PC-9 (cell line): ENCODE results near the gene FCRLB.
"Not testable (repeated sequence)": the region's sequence is repeated elsewhere in the genome, so short reads cannot be mapped to it uniquely, and the experiment has no call there.

Experiments used
- CTCF ChIP-seq: fragments of 200-600 bp; sonication (generic); conservative IDR thresholded peaks from 2 replicates; pipeline ENCODE4 v1.6.1; 2017; ENCODE audit warnings: mixed run types, antibody characterized with exemption, mild to moderate bottlenecking, moderate library complexity
- EZH2 ChIP-seq: fragments of 200-600 bp; sonication (generic); IDR thresholded peaks from 2 replicates; pipeline ENCODE4 v1.8.0; 2017; ENCODE audit warnings: antibody characterized with exemption, low read depth

- TF ChIP-seq EZH2, CTCF: not testable (repeated sequence)
Measured at GRCh38 chr1:161673437-161673836, 47.9 kb upstream of the FCRLB start.
